ENCODE results near the gene LIN37. TPM values are rescaled to one million over a fixed set of nuclear protein-coding genes. Genes with fewer than 3 reads are reported as not detected.

LIN37 gene, protein sequence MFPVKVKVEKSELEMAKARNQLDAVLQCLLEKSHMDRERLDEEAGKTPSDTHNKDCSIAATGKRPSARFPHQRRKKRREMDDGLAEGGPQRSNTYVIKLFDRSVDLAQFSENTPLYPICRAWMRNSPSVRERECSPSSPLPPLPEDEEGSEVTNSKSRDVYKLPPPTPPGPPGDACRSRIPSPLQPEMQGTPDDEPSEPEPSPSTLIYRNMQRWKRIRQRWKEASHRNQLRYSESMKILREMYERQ
- 4.0 and 4.3 TPM in 2 replicates for total RNA-seq

DNA sequence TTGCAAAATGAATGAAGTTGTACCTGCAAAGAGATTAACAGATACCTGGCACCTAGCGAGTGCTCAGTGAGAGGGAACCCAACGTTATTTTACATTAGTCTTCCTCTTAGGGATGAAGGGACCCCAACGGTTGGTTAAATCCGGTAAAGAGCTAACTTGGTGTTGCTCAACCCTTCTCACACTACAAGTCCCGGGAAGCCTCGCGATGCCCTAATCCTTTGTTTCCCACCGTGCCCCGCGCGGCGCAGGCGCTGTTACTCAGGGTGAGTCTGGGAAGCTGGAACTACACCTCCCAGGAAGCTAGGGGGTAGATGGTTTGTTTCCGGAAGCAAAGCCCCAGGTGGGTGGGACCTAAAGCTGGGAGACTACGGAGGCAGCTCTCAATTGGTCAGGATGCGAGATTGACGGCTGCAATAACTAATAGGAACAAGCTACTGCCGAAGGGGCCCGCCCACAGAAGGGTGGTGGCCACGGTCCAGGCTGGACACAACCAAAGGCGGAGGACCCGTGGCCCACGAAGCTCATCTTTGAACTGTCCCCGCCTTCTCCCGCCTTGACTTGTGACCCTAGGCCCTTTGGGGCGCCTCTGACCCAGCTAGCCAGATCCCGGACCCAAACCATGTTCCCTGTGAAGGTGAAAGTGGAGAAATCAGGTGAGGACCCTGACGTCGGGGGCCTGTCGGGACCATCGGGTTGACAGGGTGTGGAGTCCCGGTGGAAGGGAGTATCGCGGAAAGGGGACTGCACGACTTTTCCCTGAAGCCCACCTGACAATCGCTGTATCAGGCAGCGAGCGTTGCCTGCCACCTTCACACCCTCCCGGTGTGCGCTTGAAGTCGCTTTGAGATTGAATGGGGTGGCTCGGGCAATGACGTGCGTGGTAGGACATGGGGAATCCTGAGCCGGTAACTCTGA, at the start of gene LIN37:
Gene LIN37 (plus strand): TSS at position 471 of the 915 bp plus-strand sequence. CDS start 149 bp downstream, at position 620.

DNA sequence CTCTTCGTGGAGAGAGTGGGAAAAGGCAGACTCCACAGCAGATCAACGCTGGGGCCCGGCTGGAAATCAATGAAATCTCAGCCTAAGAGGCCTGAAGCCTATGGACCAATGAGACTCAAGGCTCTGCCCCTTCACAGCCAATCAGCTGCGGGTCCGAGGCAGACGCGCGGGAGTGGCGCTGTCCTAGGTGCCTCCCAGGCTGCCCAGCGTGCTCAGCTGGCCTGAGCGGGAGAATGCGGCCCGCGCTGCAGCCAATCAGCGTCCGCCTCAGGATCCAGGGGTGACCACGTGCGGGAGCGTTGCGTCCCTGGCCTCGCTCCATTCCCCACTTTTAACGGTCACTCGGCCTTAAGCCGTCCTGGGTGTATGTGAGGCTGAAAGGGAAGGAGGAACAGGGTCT, 44.2 kb upstream of the LIN37 start, which contains the start of gene ZBTB32:
Gene ZBTB32 (plus strand): TSS at position 341 of the 400 bp plus-strand sequence. CDS start 10,069 bp downstream, outside the sequence.

DNA sequence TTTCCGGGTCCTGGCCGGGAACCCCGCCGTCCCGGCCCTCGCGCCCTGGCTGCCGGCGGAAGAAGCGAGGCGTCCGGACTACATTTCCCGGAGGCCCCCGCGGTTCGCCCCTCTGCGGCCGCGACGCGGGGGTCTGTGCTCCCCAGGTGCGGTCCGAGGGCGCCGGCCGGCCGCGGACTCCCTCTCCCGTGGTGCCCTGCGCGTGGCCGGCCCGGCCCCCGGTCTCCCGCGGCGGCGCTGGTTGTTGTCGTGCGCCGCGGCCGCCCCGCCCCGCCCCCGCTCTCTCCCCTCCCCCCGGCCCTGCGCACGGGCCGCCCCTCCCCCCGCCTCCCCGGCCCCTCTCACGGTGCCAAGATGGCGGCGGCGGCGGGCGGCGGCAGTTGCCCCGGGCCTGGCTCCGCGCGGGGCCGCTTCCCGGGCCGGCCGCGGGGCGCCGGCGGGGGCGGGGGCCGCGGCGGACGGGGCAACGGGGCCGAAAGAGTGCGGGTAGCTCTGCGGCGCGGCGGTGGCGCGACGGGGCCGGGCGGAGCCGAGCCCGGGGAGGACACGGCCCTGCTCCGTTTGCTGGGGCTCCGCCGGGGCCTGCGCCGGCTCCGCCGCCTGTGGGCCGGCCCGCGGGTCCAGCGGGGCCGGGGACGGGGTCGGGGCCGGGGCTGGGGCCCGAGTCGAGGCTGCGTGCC, 30.6 kb upstream of the LIN37 start, which contains the start of gene KMT2B:
Gene KMT2B (plus strand): TSS at position 339 of the 680 bp plus-strand sequence. CDS start 16 bp downstream, at position 355.

DNA sequence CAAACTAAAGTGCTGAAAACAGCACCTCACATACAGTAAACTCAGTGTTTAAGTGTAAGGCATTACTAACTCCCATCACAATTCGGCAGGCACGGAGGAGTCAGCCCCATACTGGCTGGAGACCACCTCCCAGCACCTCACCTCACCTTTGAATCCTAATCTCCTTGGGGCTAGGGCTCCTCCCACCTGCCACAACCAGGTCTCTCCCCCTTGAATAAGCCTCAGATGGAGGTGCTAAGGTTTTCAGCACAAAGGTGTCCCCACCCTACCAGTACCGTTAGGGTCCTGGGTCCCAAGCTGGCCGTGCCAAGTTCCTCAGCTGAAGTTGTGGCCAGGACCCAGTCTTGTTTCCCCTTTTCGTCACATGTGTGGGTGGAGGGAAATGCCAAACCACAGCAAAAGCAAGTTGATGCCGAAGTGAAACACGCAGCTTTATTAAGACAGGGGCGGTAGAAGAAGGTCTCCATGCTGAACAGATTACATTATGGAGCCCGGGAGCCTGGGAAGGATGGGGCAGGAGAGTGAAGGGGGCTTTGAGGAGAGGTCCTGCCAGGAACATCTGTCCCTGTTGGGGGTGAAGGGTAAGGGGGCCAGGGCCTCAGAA, 6.2 kb upstream of the LIN37 start, which contains the start of gene IGFLR1:
Gene IGFLR1 (minus strand): TSS at position 332 of the 604 bp plus-strand sequence. CDS start 1,272 bp downstream, outside the sequence.

DNA sequence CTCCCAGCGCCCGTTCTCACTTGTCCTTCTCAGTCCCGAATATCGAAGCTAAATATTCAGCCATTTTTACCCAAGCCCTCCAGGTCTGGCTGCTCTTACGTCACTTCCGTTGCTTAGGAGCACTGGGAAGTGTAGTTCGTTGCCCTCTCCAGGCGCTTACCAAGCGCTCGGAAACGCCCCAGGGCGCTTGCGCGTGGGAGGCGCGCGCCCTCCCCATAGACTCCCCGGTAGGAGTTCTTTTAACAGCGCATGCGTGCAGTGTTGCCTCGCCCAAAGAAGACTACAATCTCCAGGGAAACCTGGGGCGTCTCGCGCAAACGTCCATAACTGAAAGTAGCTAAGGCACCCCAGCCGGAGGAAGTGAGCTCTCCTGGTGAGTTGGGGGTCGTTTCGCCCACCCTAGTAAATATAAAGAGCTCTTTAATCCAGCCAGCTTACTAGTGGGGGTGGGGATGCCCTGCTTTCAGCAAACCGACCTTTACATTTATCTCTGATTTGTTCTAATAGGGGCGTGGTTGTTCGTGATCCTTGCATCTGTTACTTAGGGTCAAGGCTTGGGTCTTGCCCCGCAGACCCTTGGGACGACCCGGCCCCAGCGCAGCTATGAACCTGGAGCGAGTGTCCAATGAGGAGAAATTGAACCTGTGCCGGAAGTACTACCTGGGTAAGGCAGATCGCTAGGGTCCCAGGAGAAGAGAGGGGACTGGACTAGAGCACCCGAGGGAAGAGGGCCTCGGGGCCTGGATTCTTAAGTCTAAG, 2.9 kb upstream of the LIN37 start, which contains the start of the genes PSENEN and U2AF1L4:
Gene PSENEN (plus strand): TSS at position 324 of the 759 bp plus-strand sequence. CDS start 280 bp downstream, at position 604.
Gene U2AF1L4 (minus strand): TSS at position 91 of the 759 bp plus-strand sequence. CDS start 27 bp downstream, at position 64.

DNA sequence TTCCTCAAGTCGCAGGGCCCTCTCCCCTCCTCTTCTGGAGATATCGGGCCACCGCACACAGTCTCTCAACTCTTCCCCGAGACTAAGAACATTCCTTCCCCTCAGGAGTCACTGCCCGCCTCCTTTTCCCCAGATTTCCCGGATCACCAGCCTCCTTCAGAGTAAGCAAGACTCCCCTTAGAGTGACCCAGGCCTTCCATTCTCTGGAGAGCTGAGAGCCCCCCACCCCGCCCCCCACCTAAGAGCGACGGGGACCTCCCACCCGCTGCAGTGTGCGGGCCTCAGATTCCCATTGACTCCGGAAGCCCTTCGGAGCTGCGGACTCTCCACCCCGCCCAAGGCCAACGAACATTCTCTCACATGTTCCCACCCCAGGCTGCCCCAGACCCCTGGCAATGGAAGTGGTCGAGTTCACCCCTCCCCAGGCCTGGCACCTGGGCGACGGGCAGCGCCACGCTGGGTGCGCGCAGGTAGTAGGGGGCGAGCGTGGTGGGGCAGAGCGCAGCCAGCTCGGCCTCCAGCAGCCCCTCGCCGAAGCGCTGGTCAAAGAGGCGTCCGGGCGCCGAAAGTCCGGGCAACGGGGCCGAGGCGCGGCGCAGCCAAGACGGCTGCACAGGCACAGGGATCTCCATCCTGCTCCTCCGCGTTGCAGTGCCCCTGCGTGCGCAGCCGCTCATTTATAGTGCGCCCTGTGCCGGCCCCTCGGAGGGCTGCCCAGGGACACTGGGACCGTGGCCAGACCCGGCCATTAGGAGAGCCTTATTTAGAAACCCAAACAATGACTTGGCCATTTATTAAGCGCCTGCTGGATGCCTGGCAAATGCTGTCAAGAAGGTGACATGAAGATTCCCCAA, 8.2 kb downstream of the LIN37 start, which contains the start of gene HSPB6:
Gene HSPB6 (minus strand): TSS at position 653 of the 854 bp plus-strand sequence. CDS start 21 bp downstream, at position 632.

DNA sequence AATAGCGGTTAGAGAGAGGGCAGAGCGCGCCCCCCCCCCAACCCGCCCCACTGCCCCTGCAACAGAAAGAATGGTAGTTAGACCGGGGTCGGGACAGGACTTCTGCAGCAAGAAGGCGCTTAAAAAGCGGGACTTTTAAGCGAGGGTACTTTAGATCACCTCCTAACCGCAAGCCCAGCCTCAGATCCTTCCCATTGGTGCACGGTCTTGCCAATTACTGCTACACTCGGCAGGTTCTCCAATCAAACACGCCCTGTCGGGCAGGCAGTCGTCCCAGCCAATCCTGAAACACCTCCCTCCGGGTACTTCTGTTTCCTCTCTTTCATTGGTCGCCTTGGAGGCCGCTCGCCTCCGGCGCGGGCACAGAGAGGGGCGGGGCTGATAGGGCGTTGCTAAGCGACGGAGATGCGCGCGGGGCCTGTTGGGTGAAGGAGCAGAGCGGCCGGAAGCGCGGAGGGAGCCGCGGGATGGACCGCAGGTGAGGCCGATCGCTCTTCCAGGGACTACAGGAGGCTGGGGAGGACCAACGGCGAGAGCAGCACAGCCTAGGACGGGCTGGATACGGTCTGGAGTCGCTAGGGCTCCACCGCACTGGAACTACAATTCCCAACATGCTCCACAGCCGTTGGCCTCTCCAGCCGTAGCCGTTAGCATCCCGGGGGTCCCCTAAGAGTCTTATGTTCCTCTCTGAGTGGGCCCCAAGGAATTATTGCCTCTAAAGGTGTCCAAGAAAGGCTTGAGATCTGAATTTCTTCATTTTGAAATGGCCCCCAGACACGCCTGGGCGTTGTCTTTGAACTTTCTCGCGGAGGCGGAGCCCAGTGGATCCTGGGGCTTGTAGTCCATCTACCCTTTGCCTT, 9.6 kb downstream of the LIN37 start, which contains the start of gene PROSER3:
Gene PROSER3 (plus strand): TSS at position 428 of the 860 bp plus-strand sequence. CDS start 40 bp downstream, at position 468.

DNA sequence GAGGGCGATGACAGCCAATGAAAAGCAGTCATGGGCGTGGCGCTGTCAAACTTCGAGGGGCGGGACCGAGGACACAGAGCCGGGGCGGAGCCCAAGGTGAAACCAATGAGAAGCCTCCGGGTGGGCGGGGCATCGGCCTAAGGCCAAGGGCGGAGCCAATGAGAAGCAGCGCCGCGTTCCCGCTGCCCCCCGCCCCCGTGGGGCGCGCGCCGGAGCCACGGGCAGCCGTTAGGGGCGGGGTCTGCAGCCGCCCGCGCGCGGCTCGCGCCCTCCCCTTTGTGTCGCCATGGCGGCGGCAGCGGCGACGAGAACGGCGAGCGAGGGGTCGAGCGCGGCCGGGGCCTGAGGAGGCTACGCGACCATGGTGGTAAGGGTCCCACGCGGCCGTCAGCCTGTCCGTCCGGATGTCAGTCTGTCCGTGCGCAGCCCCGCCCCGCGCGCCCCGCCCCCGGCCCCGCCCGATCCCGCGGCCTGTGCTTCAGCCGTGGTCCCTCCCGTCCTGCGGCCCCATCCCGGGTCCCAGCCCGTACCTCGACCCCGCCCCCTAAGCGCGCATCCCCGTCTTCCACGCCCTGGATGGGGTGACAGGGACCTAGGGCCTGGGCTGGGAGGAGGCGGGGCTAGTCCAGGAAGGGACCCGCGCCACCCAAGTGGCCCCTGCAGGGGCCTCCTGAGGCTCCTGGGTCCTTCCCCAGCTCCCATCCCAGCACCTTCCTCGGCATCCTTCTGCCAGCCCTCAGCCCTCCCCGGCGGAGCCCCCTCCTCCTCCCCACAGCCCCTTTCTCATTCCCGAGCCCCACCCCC, 27.1 kb downstream of the LIN37 start, which contains the start of gene ARHGAP33:
Gene ARHGAP33 (plus strand): TSS at position 267 of the 804 bp plus-strand sequence. CDS start 95 bp downstream, at position 362.

Other genes starting within 250 kb of the LIN37 start
- gene DMKN, start 234.9 kb upstream of the LIN37 start, total RNA-seq = not detected in 2 replicates
- gene SBSN, start 220.3 kb upstream of the LIN37 start, total RNA-seq = not detected in 2 replicates
- gene GAPDHS, start 215.1 kb upstream of the LIN37 start, total RNA-seq = 0.09 TPM in 1 of 2 replicates, not detected in the other
- gene TMEM147, start 202.9 kb upstream of the LIN37 start, total RNA-seq = 48.7 and 50.9 TPM in 2 replicates
- gene ATP4A, start 184.9 kb upstream of the LIN37 start, total RNA-seq = not detected in 2 replicates
- not detected in 2 replicates for gene PMIS2, start 162.4 kb upstream of the LIN37 start, total RNA-seq
- gene HAUS5, start 135.8 kb upstream of the LIN37 start, total RNA-seq = 3.3 and 3.5 TPM in 2 replicates
- gene RBM42, start 119.5 kb upstream of the LIN37 start, total RNA-seq = 26.0 and 28.3 TPM in 2 replicates
- 0.17 and 0.87 TPM in 2 replicates for gene ETV2, start 106.8 kb upstream of the LIN37 start, total RNA-seq
- 292 and 462 TPM in 2 replicates for gene COX6B1, start 100.3 kb upstream of the LIN37 start, total RNA-seq
- not detected in 2 replicates for gene UPK1A, start 82.1 kb upstream of the LIN37 start, total RNA-seq
- not detected in 2 replicates for gene ZBTB32, start 44.0 kb upstream of the LIN37 start, total RNA-seq
- gene KMT2B, start 30.6 kb upstream of the LIN37 start, total RNA-seq = 4.2 and 4.3 TPM in 2 replicates
- gene IGFLR1, start 6.1 kb upstream of the LIN37 start, total RNA-seq = 0.34 and 0.65 TPM in 2 replicates
- 2.8 and 3.8 TPM in 2 replicates for gene U2AF1L4, start 3.2 kb upstream of the LIN37 start, total RNA-seq
- 17.0 and 19.9 TPM in 2 replicates for gene PSENEN, start 2.9 kb upstream of the LIN37 start, total RNA-seq
- 0.09 and 0.11 TPM in 2 replicates for gene HSPB6, start 8.5 kb downstream of the LIN37 start, total RNA-seq
- 0.95 and 1.1 TPM in 2 replicates for gene PROSER3, start 9.6 kb downstream of the LIN37 start, total RNA-seq
- gene ARHGAP33, start 27.0 kb downstream of the LIN37 start, total RNA-seq = 0.95 and 1.4 TPM in 2 replicates
- not detected in 2 replicates for gene PRODH2, start 64.3 kb downstream of the LIN37 start, total RNA-seq
- not detected in 2 replicates for gene NPHS1, start 103.9 kb downstream of the LIN37 start, total RNA-seq
- gene KIRREL2, start 108.3 kb downstream of the LIN37 start, total RNA-seq = not detected in 2 replicates
- 0.98 and 1.8 TPM in 2 replicates for gene APLP1, start 120.0 kb downstream of the LIN37 start, total RNA-seq
- gene NFKBID, start 152.0 kb downstream of the LIN37 start, total RNA-seq = 2.9 and 3.1 TPM in 2 replicates
- 0.17 and 0.54 TPM in 2 replicates for gene HCST, start 154.0 kb downstream of the LIN37 start, total RNA-seq
- not detected in 2 replicates for gene TYROBP, start 159.7 kb downstream of the LIN37 start, total RNA-seq
- gene LRFN3, start 187.8 kb downstream of the LIN37 start, total RNA-seq = 1.2 and 1.7 TPM in 2 replicates
- gene SDHAF1, start 246.6 kb downstream of the LIN37 start, total RNA-seq = 10.6 and 11.6 TPM in 2 replicates